HG03342 (cell line): ENCODE data around the gene RGS3.
"Not testable (repeated sequence)": the region's sequence is repeated elsewhere in the genome, so short reads cannot be mapped to it uniquely, and the experiment has no call there.

ENCODE experiments used
- ATAC-seq: cut with Tn5 transposase; IDR thresholded peaks from one replicate; pipeline ENCODE4 v1.9.1; 2021; ENCODE audit warnings: mild to moderate bottlenecking, moderate library complexity; ENCODE audit not compliant: unreplicated experiment

Gene RGS3

DNA sequence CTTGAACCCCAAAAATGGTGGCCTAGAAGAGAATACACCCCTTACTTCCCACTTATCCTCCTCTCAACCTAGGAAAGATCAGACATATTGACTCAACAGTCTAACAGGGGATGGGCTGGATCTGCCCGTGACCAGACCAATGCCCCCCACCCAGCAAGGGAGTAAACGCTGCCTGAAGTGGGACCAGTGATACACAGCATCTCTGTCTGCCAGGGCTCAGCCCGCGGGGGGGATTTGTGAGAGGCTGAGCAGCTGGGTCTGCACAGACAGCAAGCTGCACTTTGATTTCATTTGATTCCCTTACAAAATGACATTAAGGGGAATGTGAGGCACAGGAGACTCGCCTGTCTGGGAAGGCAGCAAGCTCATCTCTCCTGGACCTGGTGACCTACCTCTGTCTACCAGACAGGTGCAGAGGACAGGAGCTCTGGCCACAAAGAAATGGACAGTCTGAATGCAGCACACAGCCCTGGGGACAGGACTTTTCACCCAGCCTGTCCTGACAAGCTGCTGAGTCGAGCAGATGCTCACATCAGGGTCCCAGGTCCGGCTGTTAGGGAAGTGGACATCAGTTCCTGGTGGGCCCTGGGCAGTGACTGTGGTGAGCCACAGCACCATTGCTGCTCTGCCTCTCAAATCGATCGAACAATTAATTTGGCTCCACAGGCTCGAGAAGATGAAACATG is 79.9 kb downstream of the RGS3 start:
- ATAC-seq = no peak

DNA sequence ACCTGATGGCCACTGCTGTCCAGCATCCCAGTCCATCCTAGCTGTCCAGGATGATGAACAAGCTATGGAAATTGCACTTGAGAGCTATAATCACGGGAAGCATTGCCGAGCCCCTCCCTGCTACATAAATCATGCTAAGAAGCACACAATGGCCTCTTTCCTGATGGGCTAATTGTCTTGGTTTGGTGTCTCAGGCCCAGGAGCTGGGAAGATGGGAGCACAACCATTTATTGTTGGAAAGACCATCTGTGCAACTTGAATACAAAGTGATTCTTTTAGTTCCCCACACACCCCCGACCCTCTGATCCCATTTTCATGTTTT is 80.4 kb downstream of the RGS3 start:
- no peak for ATAC-seq

DNA sequence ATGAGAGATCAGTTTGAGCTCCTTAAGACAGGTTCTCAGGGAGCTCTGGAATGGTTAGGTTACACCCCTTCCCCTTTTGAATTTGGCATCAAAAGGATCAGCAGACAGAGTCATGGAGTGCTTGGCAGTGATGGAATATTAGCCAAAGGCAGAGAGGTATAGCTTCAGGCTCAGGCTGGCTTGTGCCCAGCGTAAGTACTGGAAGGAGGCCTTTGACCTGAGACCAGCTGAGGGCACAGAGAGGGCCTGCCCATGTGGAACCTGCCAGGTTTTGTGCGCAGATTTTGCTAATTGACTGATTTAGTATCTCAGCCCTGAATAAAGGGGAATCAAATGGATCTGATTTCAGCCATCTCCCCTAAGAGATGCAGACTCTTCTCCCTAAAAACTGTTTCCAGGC is 81.5 kb downstream of the RGS3 start:
- ATAC-seq = no peak

DNA sequence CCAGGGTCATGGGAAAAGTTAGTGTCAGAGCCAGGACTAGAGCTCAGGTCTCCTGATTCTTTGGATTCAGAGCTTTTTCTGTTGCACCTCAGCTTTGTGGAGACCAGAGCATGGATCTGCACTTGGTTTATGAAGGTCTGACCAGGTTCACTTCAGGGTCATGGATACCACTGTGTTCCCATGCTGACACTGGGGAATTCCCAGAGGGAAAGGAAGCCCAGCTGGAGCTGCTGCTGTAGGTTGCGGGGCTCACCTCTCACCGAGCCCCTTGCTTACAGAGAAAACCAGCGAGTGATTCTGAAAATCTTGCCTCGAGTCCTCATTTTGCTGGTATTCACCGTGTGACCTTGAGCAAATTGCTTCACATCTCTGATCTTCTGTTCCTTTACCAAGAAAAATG is 83.0 kb downstream of the RGS3 start:
- no peak for ATAC-seq

DNA sequence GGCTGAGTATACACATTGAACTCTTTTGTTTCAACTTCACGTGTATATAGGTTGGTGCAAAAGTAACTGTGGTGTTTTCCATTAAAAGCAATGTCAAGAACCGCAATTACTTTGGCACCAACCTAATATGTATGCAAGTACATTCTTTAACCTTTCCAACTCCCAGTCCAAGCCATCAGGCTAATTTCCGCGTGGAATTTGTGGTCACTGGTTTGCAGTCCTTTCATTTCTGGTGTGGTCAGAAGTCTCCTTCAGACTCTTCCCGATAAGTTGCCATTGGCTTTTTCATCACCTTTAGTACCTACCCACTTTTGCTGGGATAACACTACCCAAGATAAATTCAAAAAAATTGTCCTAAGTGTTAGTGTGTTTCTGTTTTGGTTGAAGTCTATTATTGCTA is 84.0 kb downstream of the RGS3 start:
- ATAC-seq = no peak

DNA sequence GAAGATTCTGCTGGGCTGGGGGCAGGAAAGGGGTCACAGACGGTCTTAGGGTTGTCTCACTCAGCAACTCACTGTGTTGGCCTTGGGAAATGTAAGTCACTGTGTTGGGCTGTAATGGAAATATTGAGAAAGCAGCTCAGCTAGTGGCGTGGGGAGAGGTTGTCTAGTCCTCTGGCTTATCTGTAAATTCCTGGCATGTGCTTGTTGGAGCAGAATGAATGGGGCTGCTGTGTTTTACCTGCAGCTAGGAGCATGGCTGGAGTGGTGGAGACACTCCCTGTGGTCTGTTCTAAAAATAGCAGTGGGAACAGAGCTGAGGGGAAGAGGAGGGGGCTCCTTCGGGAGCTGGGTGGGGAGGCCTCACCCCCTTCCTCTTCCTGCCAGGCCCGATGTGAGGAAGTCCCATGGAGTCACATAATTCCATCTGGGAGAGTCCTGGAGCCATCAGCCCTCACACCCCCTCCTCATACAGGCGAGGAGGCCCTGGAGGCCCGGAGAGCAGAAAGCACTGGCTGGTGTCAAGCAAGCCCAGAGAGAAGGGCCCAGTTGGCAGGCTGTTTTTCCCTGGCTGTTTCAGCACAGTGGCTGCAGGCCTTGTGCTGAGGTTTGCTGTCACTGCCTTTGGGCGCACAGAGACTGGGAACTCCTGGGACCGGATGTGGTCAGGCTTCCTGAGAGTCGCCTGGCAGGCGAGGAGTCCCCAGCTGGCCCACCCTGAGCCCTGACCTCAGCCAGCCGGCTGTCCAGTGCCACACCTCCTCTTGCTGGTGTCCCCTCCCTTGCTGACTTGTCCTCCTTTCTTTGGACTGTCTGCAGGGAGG is 84.9 kb downstream of the RGS3 start:
- no peak for ATAC-seq

DNA sequence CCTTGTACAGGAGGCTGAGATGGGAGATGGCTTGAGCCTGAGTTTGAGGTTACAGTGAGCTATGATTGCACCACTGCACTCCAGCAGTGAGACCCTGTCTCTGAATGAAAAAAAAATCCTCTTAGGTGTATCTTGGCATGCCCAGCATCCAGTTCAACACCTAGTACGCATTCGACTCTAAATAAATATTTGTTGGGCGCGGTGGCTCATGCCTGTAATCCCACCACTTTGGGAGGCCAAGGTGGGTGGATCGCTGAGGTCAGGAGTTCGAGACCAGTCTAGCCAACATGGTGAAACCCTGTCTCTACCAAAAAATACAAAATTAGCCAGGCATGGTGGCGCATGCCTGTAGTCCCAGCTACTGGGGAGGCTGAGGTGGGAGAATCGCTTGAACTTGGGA is 86.4 kb downstream of the RGS3 start:
- ATAC-seq = not testable (repeated sequence)

DNA sequence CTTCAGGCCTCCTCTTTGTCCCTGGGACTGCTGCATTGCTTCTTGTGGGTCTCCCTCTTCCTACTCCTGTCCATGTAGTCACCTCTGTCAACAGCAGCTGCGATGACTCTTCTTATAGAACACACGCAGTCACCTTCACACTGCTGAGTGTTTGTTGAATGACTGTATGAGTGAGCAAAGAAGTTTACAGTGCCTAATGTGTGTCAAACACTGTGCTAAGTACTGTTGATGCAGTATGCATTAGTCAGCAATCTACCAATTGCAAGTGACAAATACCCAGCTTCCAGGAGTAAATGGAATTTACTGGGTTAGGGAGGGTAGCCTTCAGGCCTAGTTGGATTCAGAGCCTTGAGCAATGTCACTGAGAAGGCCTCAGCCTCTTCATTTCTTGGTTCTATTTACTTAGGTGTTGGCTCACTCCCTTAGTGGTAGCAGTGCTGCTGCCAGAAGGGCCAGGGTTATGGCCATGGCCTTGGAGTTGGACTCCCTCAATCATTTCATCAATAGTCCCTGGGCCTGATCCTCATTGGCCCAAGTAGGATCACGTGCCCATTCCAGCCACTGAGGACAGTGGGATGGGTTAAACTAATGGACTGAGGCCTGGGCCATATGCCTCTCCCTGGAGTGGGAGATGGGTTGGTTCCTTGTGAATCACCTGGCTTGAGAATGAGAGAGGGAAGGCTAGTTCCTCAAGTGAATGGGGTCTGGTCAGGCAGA is 93.5 kb downstream of the RGS3 start:
- ATAC-seq = no peak

DNA sequence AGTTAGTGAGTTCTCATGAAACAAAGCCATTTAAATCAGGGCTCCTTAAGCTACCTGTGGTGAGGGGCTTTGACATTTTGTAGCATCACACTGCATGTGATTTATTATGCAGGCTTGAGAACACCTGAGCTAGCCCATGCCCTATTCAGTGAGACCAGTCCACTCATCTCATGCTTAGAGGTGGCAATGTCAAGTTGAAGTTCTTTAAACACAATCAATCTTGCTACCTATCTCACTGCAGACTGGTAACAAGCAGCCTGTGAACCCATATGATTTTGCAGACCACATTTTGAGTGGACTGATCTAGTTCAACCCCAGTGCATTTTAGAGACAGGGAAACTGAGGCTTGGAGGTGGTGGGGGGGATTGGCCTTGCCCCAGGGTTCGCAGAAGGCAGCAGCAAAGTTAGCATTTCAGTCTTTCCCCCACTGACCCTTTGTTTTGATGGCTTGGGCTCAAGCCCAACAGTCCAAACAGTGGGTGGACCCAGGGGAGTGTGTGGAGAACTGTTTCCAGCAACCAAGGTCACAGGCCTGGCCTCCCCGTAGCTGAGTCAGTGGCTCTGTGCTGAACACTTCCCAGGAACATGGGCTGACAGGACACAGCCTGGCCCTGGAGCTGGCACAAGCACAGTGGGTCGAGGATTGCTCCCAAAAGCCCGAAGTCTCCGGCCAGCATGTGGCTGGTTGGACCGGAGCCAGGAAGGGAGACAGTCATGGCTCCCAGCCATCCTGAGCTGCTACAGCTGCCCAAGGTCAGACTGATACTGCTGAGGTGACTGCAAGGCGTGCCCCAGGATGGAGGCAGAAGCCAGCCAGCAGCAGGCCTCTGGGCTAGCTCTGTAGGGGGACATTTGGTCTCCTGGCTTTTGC is 95.3 kb downstream of the RGS3 start:
- no peak for ATAC-seq

DNA sequence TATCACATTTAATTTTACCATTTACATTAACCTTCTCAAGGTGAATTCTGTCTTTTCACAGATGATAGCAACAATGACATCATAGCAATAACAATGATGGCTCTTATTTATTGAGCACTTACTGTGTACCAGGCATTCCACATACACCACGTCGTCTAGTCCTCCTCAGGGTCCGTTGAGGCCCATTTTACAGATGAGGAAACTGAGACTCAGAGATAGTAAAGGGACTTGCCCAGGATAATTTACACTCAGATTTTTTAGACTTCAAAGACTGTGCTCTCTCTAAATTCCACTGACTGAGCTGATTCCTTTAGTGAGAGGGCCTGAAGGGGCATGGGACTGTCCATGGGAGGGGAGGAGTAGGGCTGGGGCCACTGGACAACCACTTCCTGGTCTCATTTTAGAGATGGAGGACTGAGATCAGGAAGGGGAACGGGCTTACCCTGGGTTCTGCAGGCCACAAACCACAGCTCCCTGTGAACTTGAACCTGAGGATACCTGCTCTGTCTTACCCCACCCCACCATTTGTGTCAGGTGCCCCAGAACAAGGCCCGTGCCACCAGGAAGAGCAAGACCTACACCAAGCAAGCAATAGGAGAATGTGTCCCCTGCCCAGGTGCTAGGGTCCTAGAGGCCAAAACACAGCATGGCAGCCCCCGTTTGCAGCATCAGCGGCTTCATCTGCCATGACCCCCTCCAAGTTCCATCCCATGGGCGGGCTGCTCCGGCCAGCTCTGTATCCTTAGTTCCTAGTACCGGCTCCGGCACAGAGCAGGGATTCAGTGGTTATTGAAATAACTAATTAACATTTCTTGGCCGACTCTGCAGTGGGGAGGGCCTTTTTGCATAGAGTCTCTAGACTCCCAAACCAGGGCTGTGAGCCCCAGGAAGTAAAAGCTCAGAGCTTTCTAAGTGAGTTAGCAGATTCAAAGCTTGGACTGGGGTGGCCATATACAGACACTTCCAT is 96.6 kb downstream of the RGS3 start:
- no peak for ATAC-seq

DNA sequence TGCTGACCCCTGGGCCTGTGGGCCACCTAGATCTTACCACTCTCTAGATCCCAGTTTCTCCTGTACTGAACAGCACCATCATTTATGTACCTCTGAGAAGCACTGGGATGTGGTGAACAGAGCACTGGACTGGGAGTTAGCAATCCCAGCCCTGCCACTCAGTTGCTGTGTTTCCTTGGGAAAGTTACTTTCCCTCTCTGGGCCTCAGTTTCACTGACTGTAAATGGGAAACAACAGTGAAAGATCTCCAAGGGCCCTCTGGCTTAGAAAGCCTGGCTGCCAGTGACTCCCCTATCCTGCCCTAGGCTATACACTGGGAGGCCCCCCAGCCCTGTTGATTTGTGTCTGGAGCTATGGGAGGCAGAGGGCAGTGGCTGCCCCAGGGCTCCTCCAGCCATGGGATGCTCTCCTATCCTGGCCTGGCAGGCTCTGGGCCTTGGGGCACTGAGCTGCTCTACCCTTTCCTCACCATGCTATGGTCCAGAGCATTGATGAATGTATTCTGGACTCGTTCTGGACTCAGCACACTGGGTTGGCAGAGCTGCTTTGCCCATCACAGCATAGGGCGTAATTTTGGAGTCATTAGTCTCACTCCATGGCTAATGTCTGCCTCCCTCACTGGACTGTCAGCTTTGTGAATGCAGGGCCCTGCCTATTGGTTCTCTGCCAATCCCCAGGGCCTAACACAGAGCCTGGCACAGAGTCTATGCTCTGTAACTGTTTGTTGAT is 99.3 kb downstream of the RGS3 start:
- no peak for ATAC-seq

DNA sequence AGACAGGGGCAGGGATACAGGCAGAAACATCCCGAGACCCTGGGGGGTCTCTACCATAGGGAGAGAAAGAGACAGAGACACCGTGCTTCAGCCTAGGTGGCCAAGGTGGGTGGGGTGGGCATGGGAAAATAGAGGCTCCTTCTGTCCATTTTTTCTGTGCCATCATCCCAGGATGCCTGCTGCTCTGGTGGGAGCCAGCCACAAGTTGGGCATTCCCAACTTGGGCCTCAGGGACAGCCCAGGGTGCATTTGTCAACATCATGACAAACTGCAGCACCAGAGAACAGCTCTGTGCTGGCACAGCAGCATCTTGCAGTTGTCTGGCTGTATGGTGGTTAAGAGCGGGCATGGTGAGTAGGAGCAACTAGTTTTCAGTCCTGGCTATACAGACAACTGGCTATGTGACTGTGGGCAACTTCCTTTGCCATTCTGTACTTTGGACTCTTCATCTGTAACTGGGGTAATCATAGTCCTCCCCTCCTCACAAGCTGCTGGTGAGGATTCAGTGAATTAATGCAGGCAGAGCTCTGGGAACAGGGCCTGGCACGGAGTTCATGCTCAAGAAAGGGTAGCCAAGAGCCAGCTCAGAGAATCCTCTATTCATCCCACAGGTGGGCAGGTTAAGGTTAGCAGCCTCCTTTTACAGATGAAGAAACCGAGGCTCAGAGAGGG is 100.4 kb downstream of the RGS3 start:
- no peak for ATAC-seq

DNA sequence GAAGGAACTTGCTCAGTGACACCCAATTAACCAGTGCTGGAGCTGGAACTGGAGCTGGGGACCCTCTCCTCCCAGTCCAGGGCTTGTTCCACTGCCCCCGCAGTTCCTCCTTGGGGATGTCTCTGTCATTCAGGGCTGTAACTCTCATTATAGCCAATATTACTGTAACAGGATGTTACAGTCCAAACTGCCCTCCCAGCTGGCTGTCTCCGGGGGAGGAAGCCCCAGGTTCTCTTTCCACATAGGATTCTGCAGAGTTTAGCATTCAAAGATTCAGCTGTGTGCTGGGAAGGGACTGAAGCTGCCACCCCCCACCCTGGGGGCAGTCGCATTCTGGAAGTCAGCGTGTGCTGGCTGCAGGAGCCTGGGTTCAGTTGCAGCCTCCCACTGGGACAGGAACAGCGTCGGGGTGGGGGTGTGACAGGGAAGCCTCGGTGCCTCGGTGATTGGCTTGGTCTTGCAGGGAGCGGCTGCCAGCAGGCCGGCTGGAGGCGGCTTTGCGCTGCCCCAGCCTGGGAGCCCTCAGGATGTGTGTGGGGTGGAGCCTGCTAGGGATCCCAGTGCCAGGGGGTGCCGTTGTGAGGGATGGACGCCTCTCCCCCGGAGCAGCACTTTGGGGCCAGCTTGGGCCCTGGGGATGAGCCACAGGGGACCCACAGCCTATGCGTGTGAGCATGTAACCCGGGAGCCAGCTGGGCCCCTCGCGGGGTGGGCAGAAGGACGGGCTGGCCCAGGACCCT is 101.1 kb downstream of the RGS3 start:
- ATAC-seq = no peak

DNA sequence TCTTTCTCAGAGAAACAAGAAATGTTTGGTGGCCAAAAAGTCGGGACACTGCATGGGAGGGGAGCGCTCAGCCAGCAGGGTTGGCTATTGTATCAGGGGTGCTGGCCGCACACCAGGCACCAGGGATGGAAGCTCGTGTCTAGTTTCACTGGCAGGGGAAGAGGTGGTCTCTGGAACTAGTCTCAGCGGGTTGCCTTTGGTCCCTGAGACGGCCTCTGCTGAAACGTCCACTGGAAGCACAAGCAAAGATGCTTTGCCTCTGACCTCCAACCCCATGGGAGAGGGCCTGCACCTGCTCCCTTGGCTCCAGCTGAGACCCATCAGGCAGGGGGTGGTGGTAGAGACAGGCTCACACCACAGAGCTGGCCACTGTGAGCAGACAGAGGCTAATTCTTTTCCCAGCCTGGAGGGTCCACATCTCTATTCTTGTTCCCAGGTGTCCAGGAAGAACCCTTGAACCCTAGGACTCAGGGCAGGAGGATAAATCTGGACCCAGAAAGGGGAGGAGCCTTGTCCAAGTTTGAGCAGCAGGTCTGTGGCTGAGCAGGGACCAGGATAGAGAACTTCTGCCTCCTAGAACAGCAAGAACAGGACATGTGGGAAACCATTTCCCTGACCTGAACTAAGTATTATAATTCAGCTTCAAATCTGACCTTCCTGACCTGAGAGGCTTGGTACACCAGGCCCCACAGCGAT is 102.6 kb downstream of the RGS3 start:
- ATAC-seq = no peak

DNA sequence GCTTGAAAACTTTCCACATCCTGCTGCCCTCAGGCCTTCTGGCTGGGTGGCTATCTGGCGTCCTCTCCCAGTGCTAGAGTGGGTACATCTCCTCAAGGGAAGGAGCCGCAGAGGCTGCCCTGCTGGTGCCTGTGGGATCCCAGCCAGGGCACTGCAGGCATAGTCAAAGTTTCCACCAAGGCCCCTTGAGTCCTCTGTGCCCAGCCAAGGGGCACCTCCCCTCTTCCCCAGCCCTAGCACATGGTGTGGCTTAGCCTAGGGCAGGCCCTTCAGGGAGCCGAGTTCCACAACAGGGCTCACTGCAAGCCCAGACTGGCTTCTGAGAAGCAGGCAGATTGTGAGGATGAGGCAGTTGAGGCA is 103.2 kb downstream of the RGS3 start:
- ATAC-seq = no peak

DNA sequence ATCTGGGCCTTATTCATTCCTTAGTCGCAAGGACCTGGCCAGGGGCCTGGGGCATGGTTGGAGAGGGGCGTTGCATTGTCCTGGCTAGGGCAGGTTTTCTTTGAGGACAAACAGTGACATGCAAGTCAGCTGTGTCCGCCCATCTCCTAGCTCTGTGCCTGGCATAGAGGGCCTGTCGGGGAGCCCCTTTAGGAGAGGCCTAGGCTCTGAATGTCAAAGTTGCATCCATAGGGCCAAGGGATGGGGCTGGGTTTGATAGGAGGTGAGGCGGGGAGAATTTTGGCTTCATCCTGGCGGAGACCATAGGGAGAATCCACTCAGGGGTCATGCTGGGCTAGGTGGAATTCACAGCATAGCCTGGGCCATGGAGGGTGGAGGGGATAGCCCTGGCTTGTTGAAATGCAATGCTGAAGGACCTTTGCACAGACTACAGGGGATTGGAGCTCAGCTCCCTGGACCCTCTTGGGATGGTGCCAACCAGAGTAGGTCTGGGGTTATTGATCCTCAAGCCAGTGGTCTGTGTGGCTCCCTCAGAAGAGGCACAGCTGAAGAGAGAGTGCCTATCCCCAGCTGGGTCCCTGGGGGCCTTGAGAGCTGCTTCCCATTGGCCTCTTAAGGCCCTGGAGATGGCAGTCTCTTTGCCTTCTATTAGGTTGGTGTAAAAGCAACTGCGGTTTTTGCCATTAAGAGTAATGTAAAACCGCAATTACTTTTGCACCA is 104.0 kb downstream of the RGS3 start:
- ATAC-seq = no peak

DNA sequence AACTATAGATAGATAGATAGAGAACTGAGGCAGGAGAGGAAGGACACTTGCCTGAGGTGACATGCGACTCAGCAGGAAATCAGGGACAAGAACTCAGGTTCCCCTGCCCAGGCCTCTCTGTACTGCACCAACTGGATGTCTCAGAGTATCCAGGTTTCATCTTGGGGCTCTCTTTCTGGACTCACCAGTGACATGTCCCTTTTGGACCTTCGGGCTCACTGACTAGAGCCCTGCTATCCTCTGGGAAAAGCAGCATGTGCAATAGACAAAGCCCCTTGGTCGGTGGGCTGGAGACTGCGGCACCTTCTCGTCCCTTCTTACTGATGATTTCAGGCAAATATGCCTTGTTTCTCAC is 104.5 kb downstream of the RGS3 start:
- no peak for ATAC-seq
